CD4-positive, alpha-beta memory T cell (primary cell): ENCODE measurements around the gene CLUH. TPM values are rescaled to one million over a fixed set of nuclear protein-coding genes. Genes with fewer than 3 reads are reported as not detected.
"Not testable (repeated sequence)": the region's sequence is repeated elsewhere in the genome, so short reads cannot be mapped to it uniquely, and the experiment has no call there.

Source experiments
- CTCF ChIA-PET: fragments of 350-600 bp; sonication (Branson Sonifier 250); formaldehyde crosslinking; loops from one replicate; lab custom pipeline; 2021; ENCODE audit warnings: inconsistent platforms; ENCODE audit not compliant: partially characterized antibody; lab: Charles Lee
- POLR2A ChIA-PET: fragments of 350-600 bp; sonication (Branson Sonifier 250); formaldehyde crosslinking; loops from one replicate; lab custom pipeline; 2021; ENCODE audit not compliant: partially characterized antibody; lab: Charles Lee
- DNase-seq, 5 donors: peaks; one replicate each; pipeline versions ENCODE4 v3.0.0 to v3.0.0-alpha.2; 2020 to 2022; ENCODE audit warnings: mixed read lengths in 1 of 5
- H3K27ac ChIP-seq: one replicate; pipeline ENCODE4 v1.7.0; 2013; ENCODE audit warnings: low read depth, low read length
- H3K27me3 ChIP-seq: 2 replicates; pipeline ENCODE4 v1.7.0; 2013; ENCODE audit warnings: mild to moderate bottlenecking, low read length, moderate library complexity; ENCODE audit not compliant: insufficient read depth
- H3K36me3 ChIP-seq: 2 replicates; pipeline ENCODE4 v1.7.0; 2013; ENCODE audit warnings: mild to moderate bottlenecking, low read length, moderate library complexity; ENCODE audit not compliant: insufficient read depth
- H3K4me1 ChIP-seq: 2 replicates; pipeline ENCODE4 v1.7.0; 2013; ENCODE audit warnings: mild to moderate bottlenecking, low read length, moderate library complexity; ENCODE audit not compliant: insufficient read depth
- H3K4me3 ChIP-seq, 2 donors: one replicate each; pipeline ENCODE4 v1.7.0; 2013; ENCODE audit warnings: low read length in 2 of 2, mild to moderate bottlenecking in 1 of 2
- H3K9me3 ChIP-seq, 2 donors: one replicate each; pipeline ENCODE4 v1.7.0; 2013; ENCODE audit warnings: low read length in 2 of 2, control low read depth in 1 of 2; ENCODE audit not compliant: control insufficient read depth in 1 of 2
- H3K27ac Mint-ChIP-seq, 7 donors: one replicate each; pipeline ENCODE4 v1.8.0; 2020 to 2021; ENCODE audit warnings: mixed read lengths in 7 of 7, mild to moderate bottlenecking in 6 of 7, inconsistent platforms in 3 of 7, moderate library complexity in 3 of 7
- H3K27me3 Mint-ChIP-seq, 2 donors: one replicate each; pipeline ENCODE4 v1.8.0; 2020 to 2021; ENCODE audit warnings: mixed read lengths in 2 of 2
- H3K36me3 Mint-ChIP-seq, 2 donors: one replicate each; pipeline ENCODE4 v1.8.0; 2020 to 2021; ENCODE audit warnings: mixed read lengths in 2 of 2, inconsistent platforms in 1 of 2, mild to moderate bottlenecking in 1 of 2
- H3K4me1 Mint-ChIP-seq, 4 donors: one replicate each; pipeline ENCODE4 v1.8.0; 2020 to 2021; ENCODE audit warnings: mixed read lengths in 4 of 4, mild to moderate bottlenecking in 1 of 4
- H3K4me3 Mint-ChIP-seq, 8 donors: one replicate each; pipeline ENCODE4 v1.8.0; 2020 to 2021; ENCODE audit warnings: mixed read lengths in 8 of 8, mild to moderate bottlenecking in 7 of 8, moderate library complexity in 6 of 8, inconsistent platforms in 3 of 8
- H3K9me3 Mint-ChIP-seq, 8 donors: one replicate each; pipeline ENCODE4 v1.8.0; 2020 to 2021; ENCODE audit warnings: mixed read lengths in 8 of 8, mild to moderate bottlenecking in 5 of 8, inconsistent platforms in 3 of 8, moderate library complexity in 1 of 8
- intact Hi-C: fragments of 100-400 bp; cut with micrococcal nuclease; formaldehyde crosslinking; loops from one replicate; pipeline ENCODE4 v1.15.1; 2023
- polyA plus RNA-seq, 2 donors: library from polyadenylated mRNA; unstranded; fragments of 300-500 nt; fragmentation: Illumina TruSeq; gene quantifications; one replicate each; pipeline ENCODE4 v1.2.3, GENCODE V29; 2021
- total RNA-seq, 2 experiments: library from RNA; stranded (reverse); gene quantifications; one replicate each; pipeline ENCODE4 v1.2.3, GENCODE V29; 2021

Gene CLUH
- total and polyA plus RNA-seq, 4 experiments from 2014 or later = 5.5 to 44.1 (median 29.1) TPM

DNA sequence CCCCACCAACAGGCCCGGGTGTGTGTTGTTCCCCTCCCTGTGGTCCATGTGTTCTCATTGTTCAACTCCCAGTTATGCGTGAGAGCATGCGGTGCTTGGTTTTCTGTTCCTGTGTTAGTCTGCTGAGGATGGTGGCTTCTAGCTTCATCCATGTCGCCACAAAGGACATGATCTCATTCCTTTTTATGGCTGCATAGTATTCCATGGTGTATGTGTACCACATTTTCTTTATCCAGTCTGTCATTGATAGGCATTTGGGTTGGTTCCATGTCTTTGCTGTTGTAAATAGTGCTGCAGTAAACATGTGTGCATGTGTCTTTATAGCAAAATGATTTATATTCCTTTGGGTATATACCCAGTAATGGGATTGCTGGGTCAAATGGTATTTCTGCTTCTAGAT, 51.2 kb downstream of the CLUH start:
- H3K9me3 Mint-ChIP-seq, H3K27me3 ChIP-seq, H3K9me3 ChIP-seq, intact Hi-C loops, H3K4me3 ChIP-seq, H3K36me3 ChIP-seq, H3K27me3 Mint-ChIP-seq, H3K27ac ChIP-seq, DNase-seq: not testable (repeated sequence)
- Mint-ChIP-seq H3K4me3 (peak overlapping the region in 2 of 8 donors; percentile 13 to 51), H3K27ac (peak overlapping the region in 5 of 7 donors; percentile 35 to 84 (median 52)), H3K4me1 (peaks cover 35 to 80% (median 47%) of the 10 kb centered on the region in 4 donors), H3K36me3 (peaks cover 10 to 27% of the 10 kb centered on the region in 2 donors)
- ChIA-PET CTCF (interaction anchor here (1.3 kb wide), 1 partner anchor 13 kb away, joined by 6 read pairs; no protein-coding TSS in a partner anchor), POLR2A (interaction anchor here (0.6 kb wide), 1 partner anchor 63 kb away, joined by 3 read pairs; no protein-coding TSS in a partner anchor)
- peaks cover 32% of the 10 kb centered on the region for H3K4me1 ChIP-seq

DNA sequence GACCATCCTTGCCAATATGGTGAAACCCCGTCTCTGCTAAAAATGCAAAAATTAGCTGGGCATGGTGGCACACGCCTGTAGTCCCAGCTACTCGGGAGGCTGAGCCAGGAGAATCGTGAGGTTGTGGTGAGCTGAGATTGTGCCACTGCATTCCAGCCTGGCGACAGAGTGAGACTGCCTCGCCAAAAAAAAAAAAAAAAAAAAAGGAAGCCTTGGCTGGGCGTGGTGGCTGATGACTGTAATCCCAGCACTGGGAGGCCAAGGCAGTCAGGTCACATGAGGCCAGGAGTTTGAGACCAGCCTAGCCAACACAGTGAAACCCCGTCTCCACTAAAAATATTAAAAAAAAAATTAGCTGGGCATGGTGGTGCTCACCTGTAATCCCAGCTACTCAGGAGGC, 52.2 kb downstream of the CLUH start:
- H3K9me3 Mint-ChIP-seq, POLR2A ChIA-PET, DNase-seq, H3K27me3 Mint-ChIP-seq, H3K4me3 ChIP-seq, H3K9me3 ChIP-seq, H3K36me3 ChIP-seq, H3K27me3 ChIP-seq, H3K27ac Mint-ChIP-seq, H3K27ac ChIP-seq, H3K4me3 Mint-ChIP-seq, intact Hi-C loops: not testable (repeated sequence)
- H3K4me1 ChIP-seq = peaks cover 32% of the 10 kb centered on the region
- CTCF ChIA-PET = interaction anchor here (1.3 kb wide), 1 partner anchor 15 kb away, joined by 6 read pairs; no protein-coding TSS in a partner anchor
- Mint-ChIP-seq H3K36me3 (peaks cover 10 to 27% of the 10 kb centered on the region in 2 donors), H3K4me1 (peaks cover 35 to 84% (median 49%) of the 10 kb centered on the region in 4 donors)

DNA sequence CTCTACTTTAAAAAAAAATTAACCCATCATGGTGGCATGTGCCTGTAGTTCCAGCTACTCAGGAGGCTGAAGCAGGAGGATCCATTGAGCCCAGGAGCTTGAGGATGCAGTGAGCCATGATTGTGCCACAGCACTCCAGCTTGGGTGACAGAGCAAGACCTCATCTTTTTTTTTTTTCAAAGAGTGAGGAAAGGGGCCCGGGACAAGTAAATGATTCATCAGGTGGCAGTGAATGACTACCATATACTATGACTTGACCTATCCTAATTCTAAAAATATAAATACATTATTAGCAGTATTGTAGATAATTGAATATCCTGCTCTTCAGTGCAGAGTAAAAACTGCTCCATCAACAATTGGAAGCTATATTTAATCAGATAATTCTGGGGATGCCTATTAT, 55.3 kb downstream of the CLUH start:
- Mint-ChIP-seq H3K36me3 (peaks cover 24 to 37% of the 10 kb centered on the region in 2 donors), H3K9me3 (peaks cover 0 to 11% (median 0%) of the 10 kb centered on the region in 8 donors), H3K4me3 (peak overlapping the region in 1 of 8 donors; percentile 17), H3K4me1 (peaks cover 35 to 65% (median 50%) of the 10 kb centered on the region in 4 donors), H3K27me3 (no peaks in the 10 kb centered on the region), H3K27ac (peak overlapping the region in 4 of 7 donors; percentile 7 to 69 (median 24))
- intact Hi-C loops = no loop called here
- no peak for DNase-seq
- H3K4me1 ChIP-seq = peaks cover 29% of the 10 kb centered on the region
- no peak overlapping the region for H3K4me3 ChIP-seq
- CTCF ChIA-PET = interaction anchor here (1.4 kb wide), 1 partner anchor 64 kb away, joined by 5 read pairs; no protein-coding TSS in a partner anchor
- POLR2A ChIA-PET = no interaction called here
- H3K27ac ChIP-seq = no peak overlapping the region
- no peaks in the 10 kb centered on the region for H3K9me3 ChIP-seq
- H3K27me3 ChIP-seq = no peaks in the 10 kb centered on the region
- peaks cover 5% of the 10 kb centered on the region for H3K36me3 ChIP-seq

DNA sequence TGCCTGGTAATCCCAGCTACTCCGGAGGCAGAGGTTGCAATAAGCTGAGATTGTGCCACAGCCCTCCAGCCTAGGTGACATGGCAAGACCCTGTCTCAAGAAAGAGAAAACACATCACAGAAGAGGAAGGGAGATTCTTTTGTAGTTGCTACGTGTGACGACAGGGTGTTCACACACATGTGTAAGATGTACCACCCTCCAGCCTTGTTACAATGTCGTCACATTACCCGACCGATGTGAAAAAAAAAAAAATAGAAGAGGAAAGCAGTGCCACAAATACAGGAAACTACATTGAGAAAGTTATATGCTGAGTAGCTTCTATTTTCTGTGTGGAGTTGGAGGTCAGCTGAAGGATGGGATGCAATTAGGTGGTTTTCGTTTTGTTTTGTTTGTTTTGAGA, 56.0 kb downstream of the CLUH start:
- peaks cover 26 to 42% of the 10 kb centered on the region in 2 donors for H3K36me3 Mint-ChIP-seq
- no peak for DNase-seq

DNA sequence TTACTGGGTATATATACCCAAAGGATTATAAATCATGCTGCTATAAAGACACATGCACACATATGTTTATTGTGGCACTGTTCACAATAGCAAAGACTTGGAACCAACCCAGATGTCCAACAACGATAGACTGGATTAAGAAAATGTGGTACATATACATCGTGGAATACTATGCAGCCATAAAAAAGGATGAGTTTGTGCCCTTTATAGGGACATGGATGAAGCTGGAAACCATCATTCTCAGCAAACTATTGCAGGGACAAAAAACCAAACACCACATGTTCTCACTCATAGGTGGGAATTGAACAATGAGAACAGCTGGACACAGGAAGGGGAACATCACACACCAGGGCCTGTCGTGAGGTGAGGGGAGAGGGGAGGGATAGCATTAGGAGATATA, 58.7 kb downstream of the CLUH start:
- intact Hi-C loops, DNase-seq: not testable (repeated sequence)
- CTCF ChIA-PET = interaction anchor here (1.2 kb wide), 1 partner anchor 21 kb away, joined by 3 read pairs; no protein-coding TSS in a partner anchor

More for the DNA sequence above, 56.0 kb downstream of the CLUH start:
- peaks cover 21% of the 10 kb centered on the region for H3K4me1 ChIP-seq
- Mint-ChIP-seq H3K27me3 (no peaks in the 10 kb centered on the region), H3K9me3 (peaks cover 0 to 11% (median 0%) of the 10 kb centered on the region in 8 donors), H3K4me1 (peaks cover 30 to 61% (median 46%) of the 10 kb centered on the region in 4 donors), H3K4me3 (no peak overlapping the region), H3K27ac (peak overlapping the region in 5 of 7 donors; percentile 14 to 76 (median 35))
- ChIA-PET POLR2A (no interaction called here), CTCF (interaction anchor here (1.4 kb wide), 1 partner anchor 63 kb away, joined by 5 read pairs; no protein-coding TSS in a partner anchor)
- peaks cover 5% of the 10 kb centered on the region for H3K36me3 ChIP-seq
- H3K27me3 ChIP-seq = no peaks in the 10 kb centered on the region
- no peaks in the 10 kb centered on the region for H3K9me3 ChIP-seq
- intact Hi-C loops = no loop called here
- no peak overlapping the region for H3K4me3 ChIP-seq
- H3K27ac ChIP-seq = no peak overlapping the region

DNA sequence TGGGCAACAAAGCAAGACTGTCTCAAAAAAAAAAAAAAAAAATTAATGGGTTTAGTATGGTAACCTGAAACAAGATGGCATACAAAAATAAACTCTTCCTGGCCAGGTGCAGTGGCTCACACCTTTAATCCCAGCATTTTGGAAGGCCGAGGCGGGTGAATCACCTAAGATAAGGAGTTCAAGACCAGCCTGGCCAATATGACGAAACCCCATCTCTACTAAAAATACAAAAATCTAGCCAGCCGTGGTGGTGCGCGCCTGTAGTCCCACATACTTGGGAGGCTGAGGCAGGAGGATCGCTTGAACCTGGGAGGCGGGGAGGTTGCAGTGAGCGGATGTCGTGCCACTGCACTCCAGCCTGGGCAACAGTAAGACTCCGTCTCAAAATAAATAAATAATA, 62.4 kb downstream of the CLUH start:
- Mint-ChIP-seq H3K36me3 (peaks cover 27 to 34% of the 10 kb centered on the region in 2 donors), H3K4me3 (no peak overlapping the region), H3K9me3 (peaks cover 0 to 11% (median 0%) of the 10 kb centered on the region in 8 donors), H3K27ac (peak overlapping the region in 2 of 7 donors; percentile 25 to 30), H3K4me1 (peaks cover 7 to 19% (median 11%) of the 10 kb centered on the region in 4 donors), H3K27me3 (no peaks in the 10 kb centered on the region)
- CTCF ChIA-PET = no interaction called here
- H3K4me3 ChIP-seq = no peak overlapping the region
- no peaks in the 10 kb centered on the region for H3K9me3 ChIP-seq
- intact Hi-C loops = no loop called here
- peaks cover 4% of the 10 kb centered on the region for H3K36me3 ChIP-seq
- no peak overlapping the region for H3K27ac ChIP-seq
- no peak for DNase-seq
- no peaks in the 10 kb centered on the region for H3K27me3 ChIP-seq
- POLR2A ChIA-PET = no interaction called here
- H3K4me1 ChIP-seq = no peaks in the 10 kb centered on the region

More for the DNA sequence above, 58.7 kb downstream of the CLUH start:
- Mint-ChIP-seq H3K36me3 (peaks cover 24 to 33% of the 10 kb centered on the region in 2 donors), H3K27ac (peak overlapping the region in 3 of 7 donors; percentile 57 to 77 (median 60)), H3K4me1 (peaks cover 22 to 47% (median 33%) of the 10 kb centered on the region in 4 donors), H3K9me3 (peaks cover 0 to 11% (median 0%) of the 10 kb centered on the region in 8 donors)
- peaks cover 14% of the 10 kb centered on the region for H3K4me1 ChIP-seq
- H3K27me3 Mint-ChIP-seq, H3K9me3 ChIP-seq, H3K36me3 ChIP-seq, H3K4me3 Mint-ChIP-seq, POLR2A ChIA-PET, H3K27me3 ChIP-seq, H3K4me3 ChIP-seq, H3K27ac ChIP-seq: not testable (repeated sequence)

DNA sequence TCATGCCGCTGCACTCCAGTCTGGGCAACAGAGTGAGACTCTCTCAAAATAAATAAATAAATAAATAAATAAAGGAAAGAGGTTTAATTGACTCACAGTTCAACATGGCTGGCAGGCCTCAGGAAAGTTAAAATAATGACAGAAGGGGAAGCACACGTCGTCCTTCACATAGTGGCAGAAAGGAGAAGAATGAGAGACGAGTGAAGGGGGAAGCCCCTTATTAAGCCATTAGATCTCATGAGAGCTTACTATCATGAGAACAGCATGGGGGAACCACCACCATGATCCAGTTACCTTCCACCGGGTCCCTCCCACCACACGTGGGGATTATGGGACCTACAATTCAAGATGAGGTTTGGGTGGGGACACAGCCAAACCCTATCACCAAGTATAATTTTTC, 63.6 kb downstream of the CLUH start:
- DNase-seq = no peak
- POLR2A ChIA-PET = no interaction called here
- Histone ChIP-seq H3K9me3 (no peaks in the 10 kb centered on the region), H3K27ac (no peak overlapping the region), H3K36me3 (peaks cover 4% of the 10 kb centered on the region), H3K4me3 (no peak overlapping the region), H3K27me3 (no peaks in the 10 kb centered on the region), H3K4me1 (no peaks in the 10 kb centered on the region)
- Mint-ChIP-seq H3K36me3 (peaks cover 29 to 30% of the 10 kb centered on the region in 2 donors), H3K27ac (no peak overlapping the region), H3K27me3 (no peaks in the 10 kb centered on the region), H3K4me1 (peaks cover 6 to 16% (median 9%) of the 10 kb centered on the region in 4 donors), H3K9me3 (peaks cover 0 to 10% (median 0%) of the 10 kb centered on the region in 8 donors), H3K4me3 (no peak overlapping the region)
- intact Hi-C loops = no loop called here
- CTCF ChIA-PET = no interaction called here
